Measurements from ENCODE around the gene BCKDHA. TPM values are rescaled to one million over a fixed set of nuclear protein-coding genes. Genes with fewer than 3 reads are reported as not detected.

BCKDHA gene
- total and polyA plus RNA-seq, 4 donors, result 19.7 to 54.5 (median 39.0) TPM

DNA sequence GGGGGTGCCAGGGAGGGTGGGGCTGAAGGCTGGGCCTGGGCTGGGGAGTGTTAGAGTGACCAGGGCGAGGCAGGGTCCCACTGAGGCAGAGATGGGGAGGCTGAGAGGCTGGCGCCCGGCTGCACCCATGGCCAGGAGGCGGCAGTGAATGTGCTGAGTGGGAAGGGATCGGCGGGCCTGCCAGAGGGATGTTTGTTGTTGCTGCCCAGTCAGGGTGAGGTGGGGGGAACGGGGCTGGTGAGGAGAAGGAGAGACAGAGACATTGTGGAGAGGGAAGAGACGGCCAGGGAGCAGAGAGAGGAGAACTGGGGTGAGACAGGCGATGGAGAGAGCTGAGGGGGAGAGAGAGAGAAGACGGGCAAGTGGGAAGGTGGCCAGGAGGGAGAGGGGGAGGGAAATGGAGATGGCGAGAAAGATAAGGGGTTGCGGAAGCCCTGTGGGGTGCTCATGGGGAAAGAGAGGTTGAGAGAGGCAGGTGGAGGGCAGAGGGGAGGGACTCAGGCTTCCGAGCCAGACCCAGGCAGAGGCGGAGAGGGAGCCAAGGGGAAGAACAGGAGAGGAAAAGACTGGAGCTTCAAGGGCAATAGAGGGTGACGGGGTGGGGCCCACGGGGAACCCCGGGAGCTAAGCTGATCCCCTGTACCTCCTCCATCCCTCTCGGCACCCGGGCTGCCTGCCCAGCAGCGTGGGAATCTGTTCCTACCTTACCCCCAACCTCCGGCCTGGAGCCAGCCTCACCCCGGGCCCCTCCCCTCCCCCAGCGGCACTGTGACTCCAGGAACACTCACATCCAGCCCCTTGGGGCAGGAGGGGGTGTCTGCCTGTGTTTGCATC is 30.2 kb downstream of the BCKDHA start:
- H3K27ac ChIP-seq (ENCODE audit: low read depth in 1 of 2, low read length in 1 of 2), result peak overlapping the region; percentile 66 to 90
- TF ChIP-seq, protein P1, sequence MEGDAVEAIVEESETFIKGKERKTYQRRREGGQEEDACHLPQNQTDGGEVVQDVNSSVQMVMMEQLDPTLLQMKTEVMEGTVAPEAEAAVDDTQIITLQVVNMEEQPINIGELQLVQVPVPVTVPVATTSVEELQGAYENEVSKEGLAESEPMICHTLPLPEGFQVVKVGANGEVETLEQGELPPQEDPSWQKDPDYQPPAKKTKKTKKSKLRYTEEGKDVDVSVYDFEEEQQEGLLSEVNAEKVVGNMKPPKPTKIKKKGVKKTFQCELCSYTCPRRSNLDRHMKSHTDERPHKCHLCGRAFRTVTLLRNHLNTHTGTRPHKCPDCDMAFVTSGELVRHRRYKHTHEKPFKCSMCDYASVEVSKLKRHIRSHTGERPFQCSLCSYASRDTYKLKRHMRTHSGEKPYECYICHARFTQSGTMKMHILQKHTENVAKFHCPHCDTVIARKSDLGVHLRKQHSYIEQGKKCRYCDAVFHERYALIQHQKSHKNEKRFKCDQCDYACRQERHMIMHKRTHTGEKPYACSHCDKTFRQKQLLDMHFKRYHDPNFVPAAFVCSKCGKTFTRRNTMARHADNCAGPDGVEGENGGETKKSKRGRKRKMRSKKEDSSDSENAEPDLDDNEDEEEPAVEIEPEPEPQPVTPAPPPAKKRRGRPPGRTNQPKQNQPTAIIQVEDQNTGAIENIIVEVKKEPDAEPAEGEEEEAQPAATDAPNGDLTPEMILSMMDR (IDR thresholded peaks at IDR 0.05; ENCODE audit: control extremely low read depth, extremely low read depth), result no peak
- H3K9me3 ChIP-seq (ENCODE audit: control insufficient read depth in 4 of 4, insufficient read depth in 3 of 4, low read length in 3 of 4), result peaks cover 0 to 3% (median 0%) of the 10 kb centered on the region in 4 donors
- ATAC-seq (ENCODE audit: insufficient read depth, low FRiP score) (peak; percentile 5), DNase-seq (peak; percentile 24 to 53 (median 32))
- H3K4me1 ChIP-seq (ENCODE audit: control insufficient read depth in 5 of 5, insufficient read depth in 5 of 5, low read length in 5 of 5), result peaks cover 0 to 23% (median 13%) of the 10 kb centered on the region in 5 donors
- peaks cover 0 to 31% (median 11%) of the 10 kb centered on the region in 4 donors for H3K36me3 ChIP-seq (ENCODE audit: control insufficient read depth in 4 of 4, insufficient read depth in 4 of 4, low read length in 4 of 4)
- H3K4me3 ChIP-seq, result no peak overlapping the region
- H3K27me3 ChIP-seq (ENCODE audit: control insufficient read depth in 3 of 3, insufficient read depth in 3 of 3, low read length in 2 of 3), result no peaks in the 10 kb centered on the region
- peak overlapping the region; percentile 13 to 33 for H3K9ac ChIP-seq (ENCODE audit: insufficient read depth in 1 of 2, low read length in 2 of 2)
- WGBS, 2 donors, result 2 to 3% methylated on average over 19 to 23 of the region's 23 CpGs

DNA sequence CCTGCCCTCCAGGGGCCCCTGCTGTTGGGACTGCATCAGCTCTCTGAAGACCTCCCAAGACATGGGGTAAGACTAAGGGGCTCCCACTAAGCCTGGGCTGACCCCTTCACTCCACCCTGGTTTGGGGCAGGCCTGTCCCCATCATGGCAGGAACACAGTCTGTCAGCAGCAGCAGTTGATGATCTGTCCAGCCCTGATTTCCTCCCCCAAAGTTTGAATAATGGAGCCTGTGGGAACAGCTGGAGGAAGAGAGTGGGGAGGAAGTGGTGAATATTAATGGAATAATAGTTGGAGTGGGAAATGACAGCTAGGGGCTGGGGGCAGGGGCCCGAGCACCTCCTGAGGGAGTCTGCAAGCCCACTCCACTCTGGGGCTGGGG is 30.9 kb downstream of the BCKDHA start:
- peaks cover 0 to 33% (median 13%) of the 10 kb centered on the region in 4 donors for H3K36me3 ChIP-seq (ENCODE audit: control insufficient read depth in 4 of 4, insufficient read depth in 4 of 4, low read length in 4 of 4)
- peaks cover 0 to 3% (median 0%) of the 10 kb centered on the region in 4 donors for H3K9me3 ChIP-seq (ENCODE audit: control insufficient read depth in 4 of 4, insufficient read depth in 3 of 4, low read length in 3 of 4)
- DNase-seq (no peak), ATAC-seq (ENCODE audit: insufficient read depth, low FRiP score) (no peak)
- H3K27ac ChIP-seq (ENCODE audit: low read depth in 1 of 2, low read length in 1 of 2), result peak overlapping the region; percentile 66 to 90
- WGBS, 2 donors, result 13 to 41% methylated on average over 1 of the region's 1 CpG
- H3K4me3 ChIP-seq, result no peak overlapping the region
- peaks cover 0 to 23% (median 13%) of the 10 kb centered on the region in 5 donors for H3K4me1 ChIP-seq (ENCODE audit: control insufficient read depth in 5 of 5, insufficient read depth in 5 of 5, low read length in 5 of 5)
- TF ChIP-seq, protein P1 (IDR thresholded peaks at IDR 0.05; ENCODE audit: control extremely low read depth, extremely low read depth), result no peak
- H3K9ac ChIP-seq (ENCODE audit: insufficient read depth in 1 of 2, low read length in 2 of 2), result no peak overlapping the region
- no peaks in the 10 kb centered on the region for H3K27me3 ChIP-seq (ENCODE audit: control insufficient read depth in 3 of 3, insufficient read depth in 3 of 3, low read length in 2 of 3)

DNA sequence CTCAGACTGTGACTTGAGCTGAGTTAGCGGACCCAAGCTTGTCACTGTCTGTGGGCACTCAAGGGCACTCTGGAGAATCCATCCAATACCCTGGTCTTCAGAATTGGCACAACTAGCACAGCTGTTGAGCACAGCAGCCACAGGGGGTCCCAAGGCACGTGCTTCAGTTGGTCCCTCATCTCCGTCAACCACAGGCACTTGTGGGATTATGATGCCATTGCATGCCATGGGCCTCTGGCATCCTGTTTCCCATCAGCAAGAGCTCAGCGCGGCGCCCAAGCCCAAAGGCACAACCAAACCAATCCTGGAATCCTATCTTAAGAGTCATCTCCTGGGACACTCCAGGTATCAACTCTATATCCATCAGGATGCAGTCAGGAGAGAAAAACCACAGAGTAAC is 33.3 kb downstream of the BCKDHA start:
- Histone ChIP-seq H3K9ac (ENCODE audit: insufficient read depth in 1 of 2, low read length in 2 of 2) (no peak overlapping the region), H3K27me3 (ENCODE audit: control insufficient read depth in 3 of 3, insufficient read depth in 3 of 3, low read length in 2 of 3) (no peaks in the 10 kb centered on the region), H3K4me3 (no peak overlapping the region), H3K9me3 (ENCODE audit: control insufficient read depth in 4 of 4, insufficient read depth in 3 of 4, low read length in 3 of 4) (peaks cover 0 to 3% (median 0%) of the 10 kb centered on the region in 4 donors), H3K27ac (ENCODE audit: low read depth in 1 of 2, low read length in 1 of 2) (peak overlapping the region in 1 of 2 donors; percentile 89), H3K36me3 (ENCODE audit: control insufficient read depth in 4 of 4, insufficient read depth in 4 of 4, low read length in 4 of 4) (peaks cover 0 to 21% (median 13%) of the 10 kb centered on the region in 4 donors), H3K4me1 (ENCODE audit: control insufficient read depth in 5 of 5, insufficient read depth in 5 of 5, low read length in 5 of 5) (peaks cover 0 to 20% (median 13%) of the 10 kb centered on the region in 5 donors)
- TF ChIP-seq, protein P1 (IDR thresholded peaks at IDR 0.05; ENCODE audit: control extremely low read depth, extremely low read depth), result no peak
- no peak for DNase-seq
- 70 to 88% methylated on average over 6 of the region's 6 CpGs for WGBS, 2 donors
- no peak for ATAC-seq (ENCODE audit: insufficient read depth, low FRiP score)
